ENCODE measurements around the gene HM13. TPM values are rescaled to one million over a fixed set of nuclear protein-coding genes. Genes with fewer than 3 reads are reported as not detected.
A peak's percentile ranks its signal among the peaks of the same experiment; 100 is the strongest.
"Not testable (repeated sequence)": the region's sequence is repeated elsewhere in the genome, so short reads cannot be mapped to it uniquely, and the experiment has no call there.

Gene HM13
- total and polyA plus RNA-seq, 12 donors, result 27.5 to 102 (median 34.9) TPM

DNA sequence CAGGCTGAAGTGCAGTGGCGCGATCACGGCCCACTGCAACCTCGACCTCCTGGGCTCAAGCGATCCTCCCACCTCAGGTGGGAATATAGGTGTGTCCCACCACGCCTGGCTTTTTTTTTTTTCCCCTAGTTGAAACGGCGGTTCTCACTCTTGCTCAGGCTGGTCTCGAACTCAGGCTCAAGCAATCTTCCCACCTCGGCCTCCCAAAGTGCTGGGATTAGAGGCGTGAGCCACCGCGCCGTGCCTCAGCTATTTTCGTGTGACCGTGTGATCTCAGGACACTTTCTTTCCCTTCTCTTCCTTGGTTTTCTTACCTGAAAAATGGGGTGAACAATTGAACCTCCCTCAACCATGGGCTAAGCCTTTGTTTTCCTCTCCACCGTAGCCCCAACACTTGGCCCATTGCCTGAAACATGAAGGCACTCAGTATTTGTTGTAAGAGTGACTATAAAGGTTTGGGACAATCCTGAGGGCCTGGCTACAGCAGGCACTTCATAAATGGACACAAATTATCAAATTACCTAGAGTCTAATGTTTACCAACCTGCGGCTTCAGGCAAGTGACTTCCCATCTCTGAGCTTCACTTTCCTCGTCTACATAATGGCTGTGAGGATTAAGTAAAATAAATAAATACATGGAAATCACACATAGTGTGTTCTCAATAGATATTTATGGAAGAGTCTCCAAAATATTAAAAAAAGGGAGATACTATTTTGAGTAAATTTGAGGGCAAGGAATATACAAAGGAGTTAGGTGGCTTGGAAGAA lies 59.5 kb downstream of the HM13 start:
- Histone ChIP-seq H3K9me3 (no peaks in the 10 kb centered on the region), H3K27ac (peak overlapping the region; percentile 87 to 96 (median 93)), H3K27me3 (no peaks in the 10 kb centered on the region), H3K36me3 (peaks cover 0 to 17% (median 0%) of the 10 kb centered on the region in 9 donors), H3K4me1 (peaks cover 4 to 55% (median 38%) of the 10 kb centered on the region in 9 donors), H3K4me3 (peak overlapping the region; percentile 22 to 69 (median 56))
- 37 to 38% methylated on average over 19 of the region's 19 CpGs for WGBS, 2 donors
- intact Hi-C loops (cut with DNase I), result loop anchor here in 6 of 10 donors (1.0 to 5.0 kb wide), 4 partner anchors 31 to 149 kb away; partner anchors contain the start of genes ID1 (in 5 of the 6) and BCL2L1 (in 1 of the 6)
- DNase-seq (no peak), ATAC-seq (no peak)
- TF ChIP-seq, protein P1, sequence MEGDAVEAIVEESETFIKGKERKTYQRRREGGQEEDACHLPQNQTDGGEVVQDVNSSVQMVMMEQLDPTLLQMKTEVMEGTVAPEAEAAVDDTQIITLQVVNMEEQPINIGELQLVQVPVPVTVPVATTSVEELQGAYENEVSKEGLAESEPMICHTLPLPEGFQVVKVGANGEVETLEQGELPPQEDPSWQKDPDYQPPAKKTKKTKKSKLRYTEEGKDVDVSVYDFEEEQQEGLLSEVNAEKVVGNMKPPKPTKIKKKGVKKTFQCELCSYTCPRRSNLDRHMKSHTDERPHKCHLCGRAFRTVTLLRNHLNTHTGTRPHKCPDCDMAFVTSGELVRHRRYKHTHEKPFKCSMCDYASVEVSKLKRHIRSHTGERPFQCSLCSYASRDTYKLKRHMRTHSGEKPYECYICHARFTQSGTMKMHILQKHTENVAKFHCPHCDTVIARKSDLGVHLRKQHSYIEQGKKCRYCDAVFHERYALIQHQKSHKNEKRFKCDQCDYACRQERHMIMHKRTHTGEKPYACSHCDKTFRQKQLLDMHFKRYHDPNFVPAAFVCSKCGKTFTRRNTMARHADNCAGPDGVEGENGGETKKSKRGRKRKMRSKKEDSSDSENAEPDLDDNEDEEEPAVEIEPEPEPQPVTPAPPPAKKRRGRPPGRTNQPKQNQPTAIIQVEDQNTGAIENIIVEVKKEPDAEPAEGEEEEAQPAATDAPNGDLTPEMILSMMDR (IDR thresholded peaks at IDR 0.05), result no peak

DNA sequence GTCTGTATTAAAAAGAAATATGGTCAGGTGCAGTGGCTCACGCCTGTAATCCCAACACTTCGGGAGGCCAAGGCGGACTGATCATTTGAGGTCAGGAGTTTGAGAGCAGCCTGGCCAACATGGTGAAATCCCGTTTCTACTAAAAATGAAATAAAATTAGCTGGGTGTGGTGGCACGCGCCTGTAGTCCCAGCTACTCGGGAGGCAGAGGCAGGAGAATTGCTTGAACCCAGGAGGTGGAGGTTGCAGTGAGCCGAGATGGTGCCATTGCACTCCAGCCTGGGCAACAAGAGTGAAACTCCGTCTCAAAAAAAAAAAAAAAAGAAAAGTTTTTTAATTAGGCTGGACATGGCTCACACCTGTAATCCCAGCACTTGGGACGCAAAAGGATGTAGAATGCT lies 60.7 kb downstream of the HM13 start:
- Histone ChIP-seq H3K4me1 (peaks cover 4 to 42% (median 26%) of the 10 kb centered on the region in 9 donors), H3K27ac (peak overlapping the region in 1 of 10 donors; percentile 93)
- DNase-seq, H3K36me3 ChIP-seq, H3K27me3 ChIP-seq, ATAC-seq, H3K9me3 ChIP-seq, H3K4me3 ChIP-seq: not testable (repeated sequence)
- intact Hi-C loops (cut with DNase I), result loop anchor here in 1 of 10 donors (5.0 kb wide), 1 partner anchor 147 kb away; the partner anchor contains the start of gene BCL2L1
- 99% methylated on average over 10 of the region's 10 CpGs for WGBS, 2 donors

DNA sequence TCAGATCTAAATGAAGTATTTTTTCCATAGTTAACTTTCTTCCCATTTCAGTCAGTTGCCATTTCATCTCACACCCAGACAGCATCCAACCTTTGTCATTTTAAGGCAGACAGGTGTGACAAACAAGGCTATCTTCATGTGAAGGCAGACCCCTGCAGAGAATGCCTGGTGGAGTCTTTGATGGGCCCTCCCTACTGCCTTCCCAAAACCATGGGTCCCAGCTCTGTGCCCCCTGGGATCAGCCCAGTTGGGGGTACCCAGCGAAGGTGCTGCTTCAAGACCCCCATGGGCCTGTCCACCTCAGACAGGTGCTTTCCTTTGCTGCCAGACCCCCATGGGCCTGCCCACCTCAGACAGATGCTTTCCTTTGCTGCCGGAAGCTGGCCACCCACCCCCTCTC lies 62.5 kb downstream of the HM13 start:
- TF ChIP-seq, protein P1 (IDR thresholded peaks at IDR 0.05), result no peak
- ATAC-seq (no peak), DNase-seq (no peak)
- Histone ChIP-seq H3K36me3 (no peaks in the 10 kb centered on the region), H3K27me3 (no peaks in the 10 kb centered on the region), H3K4me1 (peaks cover 4 to 25% (median 19%) of the 10 kb centered on the region in 9 donors), H3K4me3 (no peak overlapping the region), H3K27ac (no peak overlapping the region), H3K9me3 (no peaks in the 10 kb centered on the region)
- 74 to 96% methylated on average over 2 of the region's 2 CpGs for WGBS, 2 donors
- intact Hi-C loops (cut with DNase I), result no loop called here

DNA sequence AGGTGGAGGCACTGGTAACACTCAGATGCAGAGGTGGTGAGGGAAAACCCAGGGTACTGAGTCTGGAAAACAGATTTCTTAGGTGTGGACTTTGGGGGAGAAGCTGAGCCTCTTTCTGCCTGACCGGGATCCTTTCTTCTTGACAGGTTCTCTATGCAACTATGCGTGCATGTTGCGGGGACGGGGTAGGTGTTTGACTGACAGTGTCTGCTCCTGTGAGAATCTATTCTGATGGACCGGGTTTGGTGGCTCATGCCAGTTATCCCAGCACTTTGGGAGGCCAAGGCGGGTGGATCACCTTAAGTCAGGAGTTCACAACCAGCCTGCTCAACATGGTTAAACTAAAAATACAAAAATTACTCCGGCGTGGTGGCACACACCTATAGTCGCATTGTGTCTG lies 63.0 kb downstream of the HM13 start:
- intact Hi-C loops (cut with DNase I), result no loop called here
- H3K36me3 ChIP-seq, result no peaks in the 10 kb centered on the region
- H3K9me3 ChIP-seq, result no peaks in the 10 kb centered on the region
- 92 to 93% methylated on average over 9 of the region's 9 CpGs for WGBS, 2 donors
- no peak for DNase-seq
- TF ChIP-seq, protein P1 (IDR thresholded peaks at IDR 0.05), result no peak
- H3K27me3 ChIP-seq, result no peaks in the 10 kb centered on the region
- no peak overlapping the region for H3K4me3 ChIP-seq
- H3K27ac ChIP-seq, result no peak overlapping the region
- H3K4me1 ChIP-seq, result peaks cover 4 to 21% (median 14%) of the 10 kb centered on the region in 9 donors
- no peak for ATAC-seq
